Fibroblast of peridontal ligament (primary cell): ENCODE measurements around the gene COLEC11.

Experiments used
- DNase-seq: peaks from one replicate; pipeline ENCODE4 v3.0.0-alpha.2; 2010; ENCODE audit errors: extremely low read depth

Gene COLEC11

GRCh38 chr2:3672861-3673678 lies 78.2 kb downstream of the COLEC11 start:
- DNase-seq = no peak

GRCh38 chr2:3674066-3674845 lies 79.3 kb downstream of the COLEC11 start:
- DNase-seq = no peak

- DNase-seq = no peak
Measured at GRCh38 chr2:3675687-3676086, 80.8 kb downstream of the COLEC11 start.

- no peak for DNase-seq
Measured at GRCh38 chr2:3677436-3677835, 82.5 kb downstream of the COLEC11 start.

- DNase-seq = no peak
Measured at GRCh38 chr2:3678212-3678611, 83.3 kb downstream of the COLEC11 start.

- no peak for DNase-seq
Measured at GRCh38 chr2:3679180-3679579, 84.3 kb downstream of the COLEC11 start.

- no peak for DNase-seq
Measured at GRCh38 chr2:3679616-3680393, 84.9 kb downstream of the COLEC11 start.

- DNase-seq = no peak
Measured at GRCh38 chr2:3680548-3681345, 85.8 kb downstream of the COLEC11 start.

GRCh38 chr2:3681625-3682024 lies 86.7 kb downstream of the COLEC11 start:
- DNase-seq = no peak

- no peak for DNase-seq
Measured at GRCh38 chr2:3682811-3683210, 87.9 kb downstream of the COLEC11 start.

GRCh38 chr2:3683748-3684454 lies 89.0 kb downstream of the COLEC11 start:
- no peak for DNase-seq

- DNase-seq = no peak
Measured at GRCh38 chr2:3689998-3690748, 95.3 kb downstream of the COLEC11 start.

- DNase-seq = no peak
Measured at GRCh38 chr2:3692375-3692774, 97.5 kb downstream of the COLEC11 start.
